ENCODE results near the gene MAL. TPM values are rescaled to one million over a fixed set of nuclear protein-coding genes. Genes with fewer than 3 reads are reported as not detected.

MAL gene
- total RNA-seq, 1 donor from 2014 or later = not detected

- Histone ChIP-seq H3K9ac (no peak overlapping the region), H2AFZ (replicated peaks) (no peak overlapping the region), H3K4me2 (no peak overlapping the region), H3K36me3 (no peaks in the 10 kb centered on the region), H3K4me3 (no peak overlapping the region), H4K20me1 (ENCODE audit: low read depth) (no peaks in the 10 kb centered on the region), H3K27me3 (no peaks in the 10 kb centered on the region), H3K4me1 (no peaks in the 10 kb centered on the region), H3K79me2 (ENCODE audit: low read depth) (no peaks in the 10 kb centered on the region), H3F3A (ENCODE audit: low read depth) (no peaks in the 10 kb centered on the region), H3K9me3 (ENCODE audit: low read depth) (no peaks in the 10 kb centered on the region), H3K27ac (no peak overlapping the region)
- H3K4me1 Mint-ChIP-seq = peaks cover 51% of the 10 kb centered on the region
- no peak overlapping the region for H3K27ac Mint-ChIP-seq
- peaks cover 17% of the 10 kb centered on the region for H3K27me3 Mint-ChIP-seq (ENCODE audit: insufficient read depth, low read depth)
- no peaks in the 10 kb centered on the region for H3K36me3 Mint-ChIP-seq
- no peaks in the 10 kb centered on the region for H3K9me3 Mint-ChIP-seq
- H3K4me3 Mint-ChIP-seq = no peak overlapping the region
- TF ChIP-seq EZH2phosphoT487 (IDR thresholded peaks at IDR 0.05) (no peak), EZH2 (IDR thresholded peaks at IDR 0.05) (no peak), CTCF (IDR thresholded peaks at IDR 0.05) (no peak)
- no peak for DNase-seq (ENCODE audit: low spot score)
These were observed 27.3 kb upstream of the MAL start for GRCh38 chr2:94997981-94998930.

- no peak overlapping the region for H3K4me3 Mint-ChIP-seq
- H4K20me1 ChIP-seq (ENCODE audit: low read depth) = no peaks in the 10 kb centered on the region
- no peaks in the 10 kb centered on the region for H3K27me3 ChIP-seq
- no peak overlapping the region for H3K9ac ChIP-seq
- no peak overlapping the region for H3K27ac ChIP-seq
- no peaks in the 10 kb centered on the region for H3K79me2 ChIP-seq (ENCODE audit: low read depth)
- no peak for DNase-seq (ENCODE audit: low spot score)
- no peaks in the 10 kb centered on the region for H3K9me3 ChIP-seq (ENCODE audit: low read depth)
- H3K27ac Mint-ChIP-seq = peak overlapping the region; percentile 63
- H3F3A ChIP-seq (ENCODE audit: low read depth) = no peaks in the 10 kb centered on the region
- H2AFZ ChIP-seq (replicated peaks) = no peak overlapping the region
- TF ChIP-seq EZH2phosphoT487 (IDR thresholded peaks at IDR 0.05) (no peak), CTCF (IDR thresholded peaks at IDR 0.05) (no peak), EZH2 (IDR thresholded peaks at IDR 0.05) (no peak)
- H3K36me3 Mint-ChIP-seq = no peaks in the 10 kb centered on the region
- H3K9me3 Mint-ChIP-seq = no peaks in the 10 kb centered on the region
- H3K27me3 Mint-ChIP-seq (ENCODE audit: insufficient read depth, low read depth) = peaks cover 21% of the 10 kb centered on the region
- no peaks in the 10 kb centered on the region for H3K4me1 ChIP-seq
- no peaks in the 10 kb centered on the region for H3K36me3 ChIP-seq
- no peak overlapping the region for H3K4me3 ChIP-seq
- peaks cover 53% of the 10 kb centered on the region for H3K4me1 Mint-ChIP-seq
- H3K4me2 ChIP-seq = no peak overlapping the region
These were observed 26.1 kb upstream of the MAL start for GRCh38 chr2:94999431-94999883.

DNA sequence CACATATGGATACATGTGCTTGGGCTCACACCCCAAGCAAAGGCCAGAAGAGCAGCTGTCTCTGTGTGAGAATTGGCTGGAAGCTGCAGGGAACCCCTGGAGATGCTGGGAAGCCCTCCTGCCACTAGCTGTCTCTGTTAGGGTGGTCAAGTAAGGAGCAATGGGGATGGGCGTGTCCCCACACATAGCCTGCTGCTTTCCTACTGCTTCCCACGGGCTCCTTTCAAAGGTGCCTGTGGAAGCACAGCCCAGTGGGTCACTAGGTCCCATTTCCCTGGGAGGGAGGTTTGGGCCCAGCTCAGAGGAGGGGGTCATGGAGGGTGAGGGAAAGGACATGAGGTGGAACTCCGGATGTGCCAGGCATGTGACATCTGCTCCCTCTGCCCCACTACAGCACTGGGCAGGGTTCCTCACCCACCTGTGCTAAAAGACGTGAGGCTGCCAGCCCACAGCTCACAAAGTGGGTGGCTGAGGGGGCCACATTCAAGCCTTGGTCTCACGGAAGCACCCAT, 24.4 kb upstream of the MAL start:
- Mint-ChIP-seq H3K27ac (no peak overlapping the region), H3K4me1 (peaks cover 52% of the 10 kb centered on the region), H3K27me3 (ENCODE audit: insufficient read depth, low read depth) (peaks cover 18% of the 10 kb centered on the region), H3K9me3 (no peaks in the 10 kb centered on the region), H3K36me3 (no peaks in the 10 kb centered on the region), H3K4me3 (no peak overlapping the region)
- Histone ChIP-seq H3K9ac (no peak overlapping the region), H2AFZ (replicated peaks) (no peak overlapping the region), H3K79me2 (ENCODE audit: low read depth) (no peaks in the 10 kb centered on the region), H3K27ac (no peak overlapping the region), H3K4me3 (no peak overlapping the region), H3K9me3 (ENCODE audit: low read depth) (no peaks in the 10 kb centered on the region), H3K27me3 (no peaks in the 10 kb centered on the region), H3K4me1 (no peaks in the 10 kb centered on the region), H3K36me3 (no peaks in the 10 kb centered on the region), H3F3A (ENCODE audit: low read depth) (no peaks in the 10 kb centered on the region), H3K4me2 (no peak overlapping the region), H4K20me1 (ENCODE audit: low read depth) (no peaks in the 10 kb centered on the region)
- TF ChIP-seq EZH2phosphoT487 (IDR thresholded peaks at IDR 0.05) (no peak), EZH2 (IDR thresholded peaks at IDR 0.05) (no peak), CTCF (IDR thresholded peaks at IDR 0.05) (no peak)
- DNase-seq (ENCODE audit: low spot score) = no peak
